ENCODE measurements around the gene KRTAP12-3. TPM values are rescaled to one million over a fixed set of nuclear protein-coding genes. Genes with fewer than 3 reads are reported as not detected.

KRTAP12-3 gene
- total and polyA plus RNA-seq, 4 donors, result not detected

GRCh38 chr21:44667612-44668011 is 9.9 kb downstream of the KRTAP12-3 start:
- Histone ChIP-seq H3K27ac (ENCODE audit: low read depth in 1 of 2, low read length in 2 of 2) (no peak overlapping the region), H3K4me1 (ENCODE audit: control insufficient read depth in 4 of 4, insufficient read depth in 4 of 4, low read length in 3 of 4) (no peaks in the 10 kb centered on the region), H3K36me3 (ENCODE audit: control insufficient read depth in 4 of 4, insufficient read depth in 3 of 4, low read depth in 1 of 4, low read length in 3 of 4) (no peaks in the 10 kb centered on the region), H3K4me3 (ENCODE audit: low read depth in 1 of 3, low read length in 3 of 3) (no peak overlapping the region), H3K27me3 (ENCODE audit: control insufficient read depth in 4 of 4, insufficient read depth in 4 of 4, low read length in 3 of 4) (peaks cover 0 to 4% (median 0%) of the 10 kb centered on the region in 4 donors), H3K9me3 (ENCODE audit: control insufficient read depth in 4 of 4, low read length in 3 of 4) (peaks cover 0 to 1% (median 1%) of the 10 kb centered on the region in 4 donors), H3K9ac (ENCODE audit: low read depth in 1 of 2, low read length in 2 of 2) (no peak overlapping the region)
- no peak for DNase-seq (ENCODE audit: low spot score)
- WGBS, result 61% methylated on average over 1 of the region's 1 CpG
- TF ChIP-seq RXRA (IDR thresholded peaks at IDR 0.05), result no peak
- TF ChIP-seq SP1 (IDR thresholded peaks at IDR 0.05), result no peak
- no peak for TF ChIP-seq FOXA2 (IDR thresholded peaks at IDR 0.05)
- no peak for TF ChIP-seq TAF1 (conservative IDR thresholded peaks at IDR 0.05)
- no peak for TF ChIP-seq CTCF (IDR thresholded peaks at IDR 0.05; ENCODE audit: low read depth, low read length, missing input control)
- TF ChIP-seq ATF3 (IDR thresholded peaks at IDR 0.05), result no peak
- TF ChIP-seq FOXA1 (IDR thresholded peaks at IDR 0.05), result no peak
- no peak for TF ChIP-seq HNF4G (IDR thresholded peaks at IDR 0.05)
- no peak for TF ChIP-seq MAX (IDR thresholded peaks at IDR 0.05)
- no peak for TF ChIP-seq HNF4A (conservative IDR thresholded peaks at IDR 0.05)
- TF ChIP-seq ZBTB33 (IDR thresholded peaks at IDR 0.05), result no peak
- no peak for TF ChIP-seq REST (IDR thresholded peaks at IDR 0.05)
- no peak for TF ChIP-seq RAD21 (IDR thresholded peaks at IDR 0.05)
- no peak for TF ChIP-seq GABPA (IDR thresholded peaks at IDR 0.05 in 1 of 2, conservative IDR thresholded peaks at IDR 0.05 in 1 of 2)
- no peak for TF ChIP-seq YY1 (IDR thresholded peaks at IDR 0.05)
- TF ChIP-seq EGR1 (IDR thresholded peaks at IDR 0.05; ENCODE audit: low read depth in 2 of 2), result no peak

Measured in liver (tissue), 9 donors.